Fibroblast of the aortic adventitia (primary cell): Measurements from ENCODE around the gene TVP23C. TPM values are rescaled to one million over a fixed set of nuclear protein-coding genes. Genes with fewer than 3 reads are reported as not detected.

Experiments
- DNase-seq: peaks from one replicate; pipeline ENCODE4 v3.0.0-alpha.2; 2010; ENCODE audit warnings: low read depth
- H3K4me3 ChIP-seq: 2 replicates; pipeline ENCODE4 v1.5.1; 2011; ENCODE audit warnings: low read depth, mild to moderate bottlenecking, control low read depth, low read length, moderate library complexity
- total RNA-seq: library from RNA; depleted of rRNA; stranded (reverse); fragments of >200 nt; gene quantifications from 2 replicates; pipeline ENCODE4 v1.2.3, GENCODE V29; 2012; ENCODE audit warnings: low replicate concordance
- TF ChIP-seq, protein P1 (sequence below): IDR thresholded peaks from 2 replicates; pipeline ENCODE4 v1.5.1; 2011; ENCODE audit warnings: mild to moderate bottlenecking, low read length, control low read depth, inconsistent platforms; ENCODE audit not compliant: insufficient read depth

TVP23C gene
- total RNA-seq, 1 donor = 22.6 TPM

DNA sequence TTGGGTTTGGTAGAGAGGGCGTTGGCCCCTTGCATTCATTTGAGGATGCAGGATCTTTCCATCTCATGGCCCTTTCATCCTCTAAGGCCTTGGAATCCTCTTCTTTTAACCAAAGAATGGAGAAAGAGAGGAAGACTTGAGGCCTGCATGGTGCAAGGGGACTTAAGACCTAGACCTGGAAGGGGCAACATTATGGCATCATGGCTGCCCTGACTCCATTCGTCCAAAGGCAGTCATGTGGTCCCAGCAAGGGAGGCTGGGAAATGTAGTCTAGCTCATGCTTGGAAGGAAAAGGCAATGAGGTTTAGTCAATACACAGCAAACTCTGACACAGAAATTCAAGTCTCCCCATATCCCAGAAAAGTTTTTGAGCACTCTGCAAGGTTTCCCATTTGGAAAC is 65.2 kb downstream of the TVP23C start:
- peak; percentile 16 for DNase-seq
- no peak overlapping the region for H3K4me3 ChIP-seq
- TF ChIP-seq, protein P1, sequence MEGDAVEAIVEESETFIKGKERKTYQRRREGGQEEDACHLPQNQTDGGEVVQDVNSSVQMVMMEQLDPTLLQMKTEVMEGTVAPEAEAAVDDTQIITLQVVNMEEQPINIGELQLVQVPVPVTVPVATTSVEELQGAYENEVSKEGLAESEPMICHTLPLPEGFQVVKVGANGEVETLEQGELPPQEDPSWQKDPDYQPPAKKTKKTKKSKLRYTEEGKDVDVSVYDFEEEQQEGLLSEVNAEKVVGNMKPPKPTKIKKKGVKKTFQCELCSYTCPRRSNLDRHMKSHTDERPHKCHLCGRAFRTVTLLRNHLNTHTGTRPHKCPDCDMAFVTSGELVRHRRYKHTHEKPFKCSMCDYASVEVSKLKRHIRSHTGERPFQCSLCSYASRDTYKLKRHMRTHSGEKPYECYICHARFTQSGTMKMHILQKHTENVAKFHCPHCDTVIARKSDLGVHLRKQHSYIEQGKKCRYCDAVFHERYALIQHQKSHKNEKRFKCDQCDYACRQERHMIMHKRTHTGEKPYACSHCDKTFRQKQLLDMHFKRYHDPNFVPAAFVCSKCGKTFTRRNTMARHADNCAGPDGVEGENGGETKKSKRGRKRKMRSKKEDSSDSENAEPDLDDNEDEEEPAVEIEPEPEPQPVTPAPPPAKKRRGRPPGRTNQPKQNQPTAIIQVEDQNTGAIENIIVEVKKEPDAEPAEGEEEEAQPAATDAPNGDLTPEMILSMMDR = no peak

DNA sequence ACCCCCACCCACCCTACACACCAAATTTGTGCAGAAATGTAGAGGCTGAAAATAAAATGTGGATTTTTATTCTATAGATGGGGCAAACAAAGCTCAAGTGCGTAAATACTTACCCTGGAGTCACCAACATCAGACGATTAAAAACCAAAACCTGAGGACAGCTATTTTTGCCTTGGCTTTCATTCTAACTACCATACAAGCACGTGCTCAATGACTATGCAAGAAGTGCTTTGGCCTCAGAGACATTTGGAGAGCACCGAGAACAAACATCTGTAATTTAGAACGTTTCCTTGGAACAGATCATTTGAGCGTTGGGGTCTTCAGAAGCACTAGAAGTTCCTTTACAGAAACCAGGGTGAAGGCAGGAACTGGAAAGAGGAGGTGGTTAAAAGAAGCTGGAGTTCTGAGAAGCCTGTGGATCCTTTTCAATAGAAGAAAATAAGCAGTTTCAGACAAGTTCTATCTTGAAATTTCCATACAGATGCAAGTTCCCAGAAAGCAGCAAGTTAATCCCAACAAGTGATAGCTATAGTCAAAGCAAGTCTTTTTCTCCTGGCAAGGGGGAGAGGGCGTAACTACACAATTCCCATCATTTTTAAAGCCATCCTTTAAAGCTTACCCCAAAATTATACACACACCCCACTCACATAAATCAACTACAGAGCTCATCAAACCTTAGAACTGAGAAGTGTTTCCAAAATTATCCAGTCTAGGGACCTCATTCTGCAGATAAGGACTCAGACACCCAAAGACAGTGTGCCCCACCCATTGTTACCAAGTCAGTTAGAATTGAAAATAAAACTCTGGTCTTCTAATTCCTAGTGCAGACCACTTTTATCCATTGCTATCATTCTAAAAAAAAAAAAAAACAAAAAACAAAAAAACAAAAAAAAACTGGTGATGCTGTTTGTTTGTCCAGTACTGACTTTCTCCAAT is 66.3 kb downstream of the TVP23C start:
- DNase-seq = peak; percentile 10
- H3K4me3 ChIP-seq = no peak overlapping the region
- TF ChIP-seq, protein P1 = no peak

DNA sequence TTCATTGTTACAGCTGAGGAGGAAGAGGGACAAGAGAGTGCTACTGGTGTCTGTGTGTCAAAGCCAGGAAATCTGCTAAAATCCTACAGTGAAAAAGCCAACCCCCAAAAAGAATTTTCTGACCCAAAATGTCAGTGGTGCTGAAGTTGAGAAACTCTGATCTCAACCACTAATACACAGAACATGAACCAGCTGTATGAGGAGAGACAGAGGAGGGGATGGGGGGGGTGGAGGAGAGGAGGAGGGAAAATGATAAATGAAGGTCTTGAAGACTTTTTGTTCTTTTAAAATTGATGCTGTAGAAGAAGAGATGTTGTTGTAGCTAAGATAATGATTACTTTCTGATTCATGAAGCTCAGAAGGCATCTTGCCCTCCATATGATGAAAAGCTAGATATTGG is 68.5 kb downstream of the TVP23C start:
- DNase-seq = no peak
- TF ChIP-seq, protein P1 = no peak
- no peak overlapping the region for H3K4me3 ChIP-seq

DNA sequence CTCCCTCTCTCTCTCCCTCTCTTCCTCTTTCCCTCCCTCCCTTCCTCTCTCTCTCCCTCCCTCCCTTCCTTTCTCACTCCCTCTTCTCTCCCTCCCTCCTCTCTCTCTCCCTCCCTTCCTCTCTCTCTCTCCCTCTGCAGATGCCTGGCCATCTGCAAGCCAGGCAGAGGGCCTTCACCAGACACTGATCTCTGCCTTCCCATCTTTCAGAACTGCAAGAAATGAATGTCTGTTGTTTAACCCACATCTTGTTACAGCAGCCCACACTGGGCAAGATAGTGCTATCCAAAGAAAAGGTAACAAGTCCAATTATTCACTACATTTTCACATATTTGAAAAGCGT is 69.6 kb downstream of the TVP23C start:
- DNase-seq = no peak
- H3K4me3 ChIP-seq = no peak overlapping the region
- TF ChIP-seq, protein P1 = no peak

DNA sequence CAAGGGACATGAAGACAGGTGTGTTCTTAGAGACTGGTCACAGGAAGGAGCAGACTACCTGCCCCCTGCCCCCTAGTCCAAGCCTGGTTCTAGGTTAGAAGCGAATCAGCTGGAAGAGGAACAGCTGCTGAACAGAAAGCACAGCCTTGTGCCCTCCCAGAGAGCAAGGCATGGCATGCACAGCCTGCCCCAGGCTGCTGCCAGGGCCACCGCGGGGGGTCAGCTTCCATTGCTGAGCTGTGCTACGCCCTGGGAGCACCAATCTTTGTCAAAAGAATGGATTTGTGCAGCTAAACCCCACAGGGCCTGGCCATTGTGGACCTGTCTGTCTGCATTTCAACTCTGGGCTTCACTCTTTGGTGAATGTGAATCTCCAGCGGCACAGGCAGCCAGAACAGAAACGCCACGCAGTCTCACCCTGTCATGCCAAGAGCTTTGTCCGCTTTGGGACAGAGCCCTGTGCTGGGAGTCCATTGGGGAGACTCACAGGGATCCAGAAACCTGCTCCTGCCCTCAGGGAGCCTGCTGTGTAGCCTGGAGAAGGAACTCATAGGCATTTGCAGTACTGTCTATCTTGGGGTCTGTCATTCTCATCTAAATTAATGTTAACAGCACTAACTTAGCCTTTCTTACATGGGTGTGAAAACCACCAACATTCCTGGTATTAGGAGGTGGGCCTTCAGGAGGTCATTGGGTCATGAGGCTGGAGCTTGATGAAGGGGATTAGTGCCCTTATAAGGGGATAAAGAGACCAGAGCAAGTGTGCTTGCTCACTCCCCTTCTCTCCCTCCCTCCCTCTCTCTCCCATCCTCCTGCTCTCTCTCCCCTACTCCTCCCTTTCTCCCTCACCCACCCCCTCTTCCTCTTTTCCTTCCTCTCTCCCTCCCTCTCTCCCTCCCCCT is 70.2 kb downstream of the TVP23C start:
- TF ChIP-seq, protein P1 = no peak
- no peak for DNase-seq
- no peak overlapping the region for H3K4me3 ChIP-seq

DNA sequence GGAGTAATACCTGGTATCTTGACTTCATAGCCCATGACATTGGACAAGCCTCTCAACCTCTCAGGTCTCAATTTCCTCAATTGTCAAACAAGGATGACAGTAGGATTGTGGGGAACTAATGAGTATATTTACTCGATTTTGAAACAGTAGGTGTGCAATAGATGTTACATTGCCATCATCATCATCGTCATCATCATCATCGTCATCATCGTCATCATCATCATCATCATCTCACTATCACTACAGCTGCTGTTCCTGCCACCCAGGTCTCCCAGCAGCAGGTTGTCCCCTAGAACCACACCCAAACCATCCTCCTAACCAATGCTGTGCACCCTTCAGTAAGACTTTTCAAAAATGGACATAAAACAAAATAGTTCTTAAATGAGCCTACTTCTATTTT is 71.1 kb downstream of the TVP23C start:
- TF ChIP-seq, protein P1 = no peak
- no peak for DNase-seq

More for the DNA sequence above, 71.1 kb downstream of the TVP23C start:
- no peak overlapping the region for H3K4me3 ChIP-seq
